IPS-NIHi11 (cell line): ENCODE results near the gene RILPL1.
"Not testable (repeated sequence)": the region's sequence is repeated elsewhere in the genome, so short reads cannot be mapped to it uniquely, and the experiment has no call there.

Experiments used
- DNase-seq: peaks from one replicate; pipeline ENCODE4 v3.0.0; 2012; ENCODE audit warnings: mixed read lengths, low spot score

Gene RILPL1

DNA sequence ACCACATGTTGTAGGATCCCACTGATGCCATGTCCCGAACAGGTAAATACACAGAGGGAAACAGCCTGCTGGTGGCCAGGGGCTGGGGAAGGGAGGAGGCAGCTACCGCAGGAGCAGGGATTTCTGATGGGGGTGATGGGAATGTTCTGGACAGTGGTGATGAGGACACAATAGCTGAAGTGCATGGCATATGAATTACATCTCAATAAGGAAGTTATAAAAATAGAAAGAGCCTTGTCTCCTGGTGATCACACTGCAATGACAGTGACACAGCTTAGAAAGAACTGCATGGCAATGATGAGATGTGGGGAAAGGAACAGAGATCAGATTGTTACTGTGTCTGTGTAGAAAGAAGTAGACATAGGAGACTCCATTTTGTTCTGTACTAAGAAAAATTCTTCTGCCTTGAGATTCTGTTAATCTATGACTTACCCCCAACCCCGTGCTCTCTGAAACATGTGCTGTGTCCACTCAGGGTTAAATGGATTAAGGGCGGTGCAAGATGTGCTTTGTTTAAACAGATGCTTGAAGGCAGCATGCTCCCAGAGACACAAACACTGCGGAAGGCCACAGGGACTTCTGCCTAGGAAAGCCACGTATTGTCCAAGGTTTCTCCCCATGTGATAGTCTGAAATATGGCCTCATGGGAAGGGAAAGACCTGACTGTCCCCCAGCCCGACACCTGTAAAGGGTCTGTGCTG, 41.0 kb downstream of the RILPL1 start:
- DNase-seq: not testable (repeated sequence)

- no peak for DNase-seq
Measured at GRCh38 chr12:123491481-123491880, 42.0 kb downstream of the RILPL1 start.

GRCh38 chr12:123491056-123491455, 42.5 kb downstream of the RILPL1 start:
- DNase-seq: no peak

DNA sequence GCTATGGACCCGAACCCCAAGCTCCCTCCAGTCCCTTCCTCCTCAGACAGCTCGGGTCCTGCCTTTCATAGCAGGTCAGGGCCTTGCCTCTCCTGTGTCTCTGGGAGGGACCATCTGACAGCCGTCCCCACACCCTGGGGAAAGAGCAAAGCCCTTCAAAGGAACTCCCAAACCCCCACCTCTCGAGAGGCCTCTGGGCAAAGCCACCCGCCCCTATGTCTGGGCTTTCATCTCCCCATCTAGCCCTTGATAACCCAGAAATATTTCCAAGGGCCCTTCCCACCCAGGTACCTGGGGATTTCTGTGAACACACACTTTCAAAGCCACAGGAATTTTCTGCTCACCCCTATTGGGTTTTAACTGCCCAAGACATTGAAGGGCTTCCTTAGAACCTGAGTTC, 43.4 kb downstream of the RILPL1 start:
- no peak for DNase-seq

GRCh38 chr12:123489580-123489979, 43.9 kb downstream of the RILPL1 start:
- no peak for DNase-seq

DNA sequence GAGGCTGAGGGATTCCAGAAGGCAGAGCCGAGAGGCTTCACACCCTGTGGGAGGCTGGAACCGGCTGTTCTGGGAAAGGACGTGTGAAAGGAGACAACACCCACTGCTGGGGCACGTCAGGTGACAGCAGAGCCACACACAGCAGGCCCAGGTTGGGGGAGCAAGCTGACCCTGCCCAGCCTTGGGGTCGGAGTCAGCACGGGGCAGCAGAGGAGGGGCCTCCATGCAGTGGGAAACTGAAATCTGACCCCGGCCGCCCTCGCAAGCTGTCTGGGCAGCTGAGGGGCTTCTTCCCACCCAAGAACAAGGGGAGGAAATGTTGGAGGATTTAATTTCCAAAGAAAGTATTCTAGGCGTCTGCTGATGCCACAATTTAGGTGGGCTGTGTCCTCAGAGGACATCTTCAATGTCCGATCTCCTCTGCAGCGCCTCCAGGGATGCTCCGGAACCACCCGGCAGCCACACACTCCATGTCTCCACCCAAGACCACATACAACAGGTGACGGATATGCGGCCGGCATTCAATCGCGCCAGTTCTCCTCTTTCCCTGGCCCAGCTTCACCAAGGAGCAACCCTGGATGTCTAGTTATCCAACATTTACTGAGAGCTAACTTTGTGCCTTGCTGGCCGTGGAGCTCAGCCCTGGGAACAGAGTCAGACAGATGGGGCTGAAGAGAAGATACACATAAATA, 44.8 kb downstream of the RILPL1 start:
- peak; percentile 58 for DNase-seq

- DNase-seq: no peak
Measured at GRCh38 chr12:123487428-123487827, 46.1 kb downstream of the RILPL1 start.

DNA sequence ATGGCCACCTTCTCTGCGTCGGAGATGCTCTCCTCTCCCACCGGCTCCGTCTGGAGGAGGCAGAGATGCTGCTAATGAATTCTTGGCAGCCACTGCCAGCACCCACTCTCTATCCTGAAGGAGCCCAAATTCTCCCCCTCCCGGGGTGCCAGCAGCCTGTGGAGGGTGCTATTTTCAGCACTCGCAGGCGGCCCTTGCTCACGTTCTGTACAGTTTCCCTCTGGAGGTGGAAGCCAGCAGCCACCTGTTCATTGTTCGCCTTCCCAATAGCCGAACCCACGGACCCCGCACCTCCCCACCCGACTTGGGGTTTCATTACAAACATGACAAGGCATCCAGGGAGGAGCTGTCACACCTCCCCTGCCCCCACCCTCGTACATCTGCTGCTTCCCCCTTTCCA, 47.8 kb downstream of the RILPL1 start:
- DNase-seq: no peak

- no peak for DNase-seq
Measured at GRCh38 chr12:123483602-123484248, 49.8 kb downstream of the RILPL1 start.

DNA sequence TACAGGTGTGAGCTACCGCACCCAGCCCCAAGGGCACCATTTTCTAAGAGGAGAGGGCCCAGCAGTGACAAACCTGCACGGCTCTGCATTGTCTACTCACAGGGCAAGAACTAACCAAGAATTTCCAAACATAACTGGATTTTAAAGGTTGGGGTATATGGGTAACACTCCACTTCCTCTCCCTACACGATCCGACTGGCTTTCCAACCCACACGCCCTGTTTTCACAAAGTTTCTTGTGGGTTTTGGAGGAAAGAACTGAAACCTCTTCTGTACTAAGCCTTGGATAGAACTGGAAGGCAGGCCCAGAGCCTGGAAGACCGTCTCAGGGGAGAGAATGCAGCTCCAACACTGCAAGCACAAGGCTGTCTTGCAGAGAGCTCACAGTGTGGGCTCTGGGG, 50.6 kb downstream of the RILPL1 start:
- DNase-seq: no peak

GRCh38 chr12:123481251-123481650, 52.3 kb downstream of the RILPL1 start:
- DNase-seq: not testable (repeated sequence)

GRCh38 chr12:123479442-123480180, 53.9 kb downstream of the RILPL1 start:
- DNase-seq: no peak

- no peak for DNase-seq
Measured at GRCh38 chr12:123478762-123479161, 54.8 kb downstream of the RILPL1 start.

DNA sequence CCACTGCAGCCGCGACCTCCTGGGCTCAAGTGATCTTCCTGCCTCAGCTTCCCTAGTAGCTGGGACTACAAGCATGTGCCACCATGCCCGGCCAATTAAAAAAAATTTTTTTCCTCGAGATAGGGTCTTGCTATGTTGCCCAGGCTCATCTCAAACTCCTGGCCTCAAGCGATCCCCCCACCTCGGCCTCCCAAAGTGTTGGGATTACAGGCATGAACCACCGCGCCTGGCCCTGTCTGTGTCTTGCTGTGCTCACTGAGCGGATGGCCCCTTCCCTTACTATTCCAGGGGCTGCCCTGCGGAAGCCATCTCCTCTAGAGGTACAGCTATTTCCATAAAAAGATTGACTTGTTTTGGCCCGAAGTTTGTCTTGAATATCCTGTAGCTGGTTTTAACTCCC, 55.5 kb downstream of the RILPL1 start:
- no peak for DNase-seq

- DNase-seq: no peak
Measured at GRCh38 chr12:123475246-123475703, 58.2 kb downstream of the RILPL1 start.

- DNase-seq: no peak
Measured at GRCh38 chr12:123474485-123475245, 58.9 kb downstream of the RILPL1 start.

- DNase-seq: no peak
Measured at GRCh38 chr12:123472438-123472849, 61.1 kb downstream of the RILPL1 start.

- no peak for DNase-seq
Measured at GRCh38 chr12:123471374-123472068, 62.0 kb downstream of the RILPL1 start.

- DNase-seq: no peak
Measured at GRCh38 chr12:123469978-123470377, 63.5 kb downstream of the RILPL1 start.

DNA sequence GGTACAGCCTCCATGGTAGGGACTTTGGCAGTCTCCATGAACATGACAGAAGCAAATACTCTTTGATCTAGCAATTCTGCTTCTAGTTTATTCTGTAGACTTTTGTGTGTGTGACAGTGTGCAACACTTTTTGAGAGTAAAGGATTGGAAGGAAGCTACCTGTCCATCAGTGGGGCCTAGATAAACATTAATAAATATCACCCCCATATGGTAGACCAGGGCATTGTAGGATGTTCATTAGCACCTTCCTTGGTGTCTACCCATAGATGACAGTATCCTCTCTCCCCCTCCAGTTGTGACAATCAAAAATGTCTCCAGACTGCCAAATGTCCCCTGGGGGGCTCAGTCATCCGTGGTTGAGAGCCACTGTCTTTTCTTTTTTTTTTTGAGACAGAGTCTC, 64.7 kb downstream of the RILPL1 start:
- no peak for DNase-seq

GRCh38 chr12:123465084-123465483, 68.4 kb downstream of the RILPL1 start:
- DNase-seq: no peak
